Activated CD4-positive, CD25-positive, alpha-beta regulatory T cell (primary cell): ENCODE data around the gene MMRN2.
"Not testable (repeated sequence)": the region's sequence is repeated elsewhere in the genome, so short reads cannot be mapped to it uniquely, and the experiment has no call there.

Source experiments
- DNase-seq, 4 experiments: peaks; one replicate each; lab custom pipeline; 2025; lab: John Stamatoyannopoulos, UW

MMRN2 gene

GRCh38 chr10:86957471-86958115, at the start of gene MMRN2:
Gene MMRN2 (minus strand): TSS chr10:86957615. CDS start chr10:86957541, 74 bp downstream.
- no peak for DNase-seq

- not testable (repeated sequence) for DNase-seq
Observed at GRCh38 chr10:87007124-87007523, 49.7 kb upstream of the MMRN2 start.

GRCh38 chr10:87000491-87000890, 43.1 kb upstream of the MMRN2 start:
- DNase-seq = no peak

GRCh38 chr10:86999802-87000403, 42.5 kb upstream of the MMRN2 start:
- not testable (repeated sequence) for DNase-seq

- no peak for DNase-seq
Observed at GRCh38 chr10:86992929-86993328, 35.5 kb upstream of the MMRN2 start.

GRCh38 chr10:86992456-86992855, 35.0 kb upstream of the MMRN2 start:
- no peak for DNase-seq

GRCh38 chr10:86991362-86991761, 33.9 kb upstream of the MMRN2 start:
- DNase-seq = not testable (repeated sequence)

- no peak for DNase-seq
Observed at GRCh38 chr10:86988520-86988919, 31.1 kb upstream of the MMRN2 start.

- not testable (repeated sequence) for DNase-seq
Observed at GRCh38 chr10:86984498-86984897, 27.1 kb upstream of the MMRN2 start.

GRCh38 chr10:86981716-86982115, 24.3 kb upstream of the MMRN2 start:
- DNase-seq = no peak

- DNase-seq = not testable (repeated sequence)
Observed at GRCh38 chr10:86981020-86981419, 23.6 kb upstream of the MMRN2 start.

GRCh38 chr10:86979977-86980448, 22.6 kb upstream of the MMRN2 start:
- no peak for DNase-seq

- no peak for DNase-seq
Observed at GRCh38 chr10:86979296-86979818, 21.9 kb upstream of the MMRN2 start.

- DNase-seq = not testable (repeated sequence)
Observed at GRCh38 chr10:86978457-86978856, 21.0 kb upstream of the MMRN2 start.

- DNase-seq = no peak
Observed at GRCh38 chr10:86976362-86977056, 19.1 kb upstream of the MMRN2 start.

- no peak for DNase-seq
Observed at GRCh38 chr10:86974484-86974883, 17.1 kb upstream of the MMRN2 start.

- DNase-seq = no peak
Observed at GRCh38 chr10:86972613-86973380, 15.4 kb upstream of the MMRN2 start.

- DNase-seq = peak; percentile 71 to 91 (median 81)
Observed at GRCh38 chr10:86971232-86971991, 14.0 kb upstream of the MMRN2 start.

GRCh38 chr10:86970982-86971231, 13.5 kb upstream of the MMRN2 start:
- DNase-seq = no peak

- DNase-seq = no peak
Observed at GRCh38 chr10:86970162-86970981, 13.0 kb upstream of the MMRN2 start.
